Measurements from ENCODE around the gene CMTM2. TPM values are rescaled to one million over a fixed set of nuclear protein-coding genes. Genes with fewer than 3 reads are reported as not detected.

CMTM2 gene
- total and polyA plus RNA-seq, 9 of the 15 experiments (the other 6 are each of a cell fraction or from before 2014, with no cell fraction given) = not detected

- in situ Hi-C loops (cut with MboI) = loop anchor here (5.0 kb wide), 1 partner anchor 261 kb away; no protein-coding TSS in a partner anchor
- WGBS (ENCODE audit: insufficient coverage, low coverage, missing lambda C conversion rate) = 48% methylated on average over 9 of the region's 10 CpGs
These were observed 26.9 kb downstream of the CMTM2 start for GRCh38 chr16:66605979-66606751.

More at GRCh38 chr16:66605979-66606751, 26.9 kb downstream of the CMTM2 start:
- CTCF ChIA-PET (ENCODE audit: low intra/inter-chr PET ratio) = interaction anchor here (0.6 kb wide), 1 partner anchor 260 kb away, joined by 3 read pairs; no protein-coding TSS in a partner anchor
- Histone ChIP-seq H3K4me2 (ENCODE audit: insufficient read depth, low read length) (peak overlapping the region; percentile 70), H4K20me1 (replicated peaks; ENCODE audit: control insufficient read depth, insufficient read depth, low read length) (peaks cover 4% of the 10 kb centered on the region; the same call in 1 of the 2 replicates), H3K9me3 (replicated peaks; ENCODE audit: control insufficient read depth, insufficient read depth, low read depth, low read length) (no peaks in the 10 kb centered on the region; the same call in 1 of the 2 replicates), H3K79me2 (ENCODE audit: control insufficient read depth, insufficient read depth, low read length) (peaks cover 17% of the 10 kb centered on the region), H3K27me3 (ENCODE audit: control insufficient read depth in 2 of 2, insufficient read depth in 2 of 2, low read length in 2 of 2) (no peaks in the 10 kb centered on the region), H3K9ac (ENCODE audit: insufficient read depth in 1 of 2, low read depth in 2 of 2, low read length in 2 of 2) (peak overlapping the region; percentile 80 to 95), H3K9me1 (ENCODE audit: control insufficient read depth, insufficient read depth, low read length) (no peaks in the 10 kb centered on the region), H3K36me3 (ENCODE audit: control insufficient read depth, insufficient read depth, low read length) (peaks cover 39% of the 10 kb centered on the region; the same call in 2 of the 3 replicates), H3K27ac (ENCODE audit: extremely low read depth, low read depth, low read length) (peak overlapping the region; percentile 92), H3K4me1 (replicated peaks in 1 of 2; ENCODE audit: control insufficient read depth in 2 of 2, insufficient read depth in 2 of 2, low read length in 2 of 2) (peaks cover 25 to 61% of the 10 kb centered on the region in 2 experiments), H3K4me3 (peak overlapping the region; percentile 91), H2AFZ (ENCODE audit: low read depth, low read length) (no peak overlapping the region)
- ATAC-seq = no peak
- POLR2A ChIA-PET = interaction anchor here (0.7 to 2.9 kb wide), 4 partner anchors 13 to 228 kb away, joined by 3 to 31 read pairs (median 3); no protein-coding TSS in a partner anchor
- FAIRE-seq = no peak
- TF ChIP-seq ZBTB7A (IDR thresholded peaks at IDR 0.05; ENCODE audit: borderline replicate concordance, control insufficient read depth, low read depth, low read length) (peak; percentile 18; the same call in 1 of the 2 replicates), KLF16 (IDR thresholded peaks at IDR 0.05) (no peak), SPI1 (IDR thresholded peaks at IDR 0.05; ENCODE audit: borderline replicate concordance, low read depth, low read length) (peak; percentile 73)
- DNase-seq (ENCODE audit: extremely low read depth in 1 of 4, low spot score in 3 of 4) = no peak
- BruUV-seq (replicated peaks) = TSS peak; percentile 53
- intact Hi-C loops (cut with micrococcal nuclease) = loop anchor here (5.0 kb wide), 2 partner anchors 86 to 199 kb away; no protein-coding TSS in a partner anchor

Data from K562 (cell line).